Esophagus muscularis mucosa (tissue), 4 donors: ENCODE data around the gene EEF2K. TPM values are rescaled to one million over a fixed set of nuclear protein-coding genes. Genes with fewer than 3 reads are reported as not detected.

Experiments used
- DNase-seq: peaks from one replicate; pipeline ENCODE4 v3.0.0-alpha.2; 2017; ENCODE audit errors: extremely low spot score
- H3K27ac ChIP-seq, 4 donors: fragments of 200-600 bp; sonication (generic); replicated peaks in 1 of 4; 1 replicate in 3 of 4; 2 replicates in 1 of 4; pipeline ENCODE4 v1.5.1; 2016 to 2019; ENCODE audit warnings: mild to moderate bottlenecking in 1 of 4
- H3K27me3 ChIP-seq, 4 donors: fragments of 200-600 bp; sonication (generic); one replicate each; pipeline versions ENCODE4 v1.5.1 to v1.6.0; 2016 to 2019
- H3K36me3 ChIP-seq, 4 donors: fragments of 200-600 bp; sonication (generic); one replicate each; pipeline ENCODE4 v1.5.1; 2016 to 2019
- H3K4me1 ChIP-seq, 4 donors: fragments of 200-600 bp; sonication (generic); one replicate each; pipeline ENCODE4 v1.5.1; 2016 to 2019
- H3K4me3 ChIP-seq, 4 donors: fragments of 200-600 bp; sonication (generic); 1 replicate in 2 of 4; 2 replicates in 2 of 4; pipeline ENCODE4 v1.5.1; 2016 to 2019; ENCODE audit warnings: mild to moderate bottlenecking in 4 of 4, moderate library complexity in 1 of 4
- H3K9me3 ChIP-seq, 4 donors: fragments of 200-600 bp; sonication (generic); 1 replicate in 3 of 4; 2 replicates in 1 of 4; pipeline ENCODE4 v1.5.1; 2016 to 2019
- EP300 ChIP-seq: sonication (generic); formaldehyde crosslinking; IDR thresholded peaks from one replicate; pipeline ENCODE4 v1.6.1; 2017; ENCODE audit warnings: antibody characterized with exemption
- POLR2A ChIP-seq: fragments of 450-650 bp; IDR thresholded peaks from one replicate; pipeline ENCODE4 v1.6.1; 2017; ENCODE audit warnings: antibody characterized with exemption, moderate library complexity, mild to moderate bottlenecking, low read depth
- POLR2AphosphoS5 ChIP-seq, 2 donors: sonication (generic); formaldehyde crosslinking; IDR thresholded peaks; one replicate each; pipeline ENCODE4 v1.6.1; 2017; ENCODE audit warnings: antibody characterized with exemption in 2 of 2
- WGBS: methylation state at CpG from one replicate; pipeline ENCODE4 v1.1.5; 2018; 5-methylcytosine and 5-hydroxymethylcytosine counted together
- intact Hi-C: fragments of 100-400 bp; cut with DNase I; formaldehyde crosslinking; loops from one replicate; pipeline ENCODE4 v1.15.1; 2023
- total RNA-seq, 4 donors: library from RNA; depleted of rRNA; stranded (reverse); fragments of >200 nt; gene quantifications; one replicate each; pipeline versions ENCODE4 v1.1.0 to v1.2.1, GENCODE V29; 2016
- TF ChIP-seq, protein P1 (sequence below), 3 experiments: fragments of 200-600 bp in 2 of 3; fragments of 450-650 bp in 1 of 3; sonication (generic) in 2 of 3; IDR thresholded peaks; one replicate each; pipeline ENCODE4 v1.5.1; 2017 to 2019; ENCODE audit warnings: antibody characterized with exemption in 3 of 3, mild to moderate bottlenecking in 2 of 3, moderate library complexity in 1 of 3

The EEF2K gene
- total RNA-seq = 10 to 100 TPM; 18.1 to 37.7 (median 31.6) TPM

DNA sequence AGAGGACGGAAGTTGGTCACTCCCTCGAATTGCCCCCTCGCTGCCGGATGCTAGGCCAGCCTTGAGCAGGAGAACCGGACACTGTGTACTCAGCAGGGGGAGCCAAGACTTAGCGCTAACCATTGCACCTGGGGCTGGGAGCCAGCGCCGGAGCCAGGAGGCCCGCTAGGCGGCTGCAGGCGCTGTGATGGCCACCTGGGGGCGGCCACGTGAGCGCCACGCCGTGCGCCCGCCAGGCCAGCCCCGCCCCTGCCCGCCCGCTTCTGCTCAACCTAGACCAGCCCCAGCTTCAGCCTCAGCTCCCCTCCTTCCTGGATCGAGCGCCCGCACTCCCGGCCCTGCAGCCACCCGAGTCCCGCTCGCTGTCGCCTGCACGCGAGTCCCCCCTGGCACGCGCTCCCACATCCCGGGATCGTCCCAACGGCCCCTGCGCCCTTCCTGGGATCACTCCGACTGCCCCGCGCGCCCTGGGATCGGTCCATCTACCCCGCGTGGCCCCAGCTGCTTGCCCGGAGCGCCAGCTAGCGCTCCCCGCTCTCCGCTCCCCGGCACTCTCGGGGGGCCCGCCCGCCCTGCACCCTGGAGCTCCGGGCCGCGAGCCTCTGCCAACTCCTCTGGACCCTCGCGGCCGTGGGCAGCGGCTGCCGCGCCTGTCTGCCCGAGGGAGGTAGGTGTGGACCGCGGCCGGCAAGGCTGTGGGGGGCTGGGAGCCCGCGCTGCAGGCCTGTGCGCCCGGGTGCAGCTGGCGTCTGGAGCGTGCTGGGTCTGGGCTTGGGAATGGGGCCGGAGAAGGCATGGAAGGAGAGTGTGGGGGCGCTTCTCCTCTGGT is at the start of gene EEF2K:
TSS of gene EEF2K (plus strand) at position 266 of the 829 bp plus-strand sequence. CDS start 19,452 bp downstream, outside the sequence.
- intact Hi-C loops = loop anchor here (2.0 to 10.0 kb wide), 3 partner anchors 36 to 169 kb away; partner anchors contain the start of genes CDR2 and POLR3E
- Histone ChIP-seq H3K4me3 (peak within 1 kb of the TSS; percentile 89 to 98 (median 95)), H3K4me1 (peaks cover 28 to 52% (median 50%) of the 10 kb centered on the region in 4 donors), H3K9me3 (no peaks in the 10 kb centered on the region), H3K36me3 (no peaks in the 10 kb centered on the region), H3K27ac (peak within 1 kb of the TSS; percentile 89 to 97 (median 92)), H3K27me3 (no peaks in the 10 kb centered on the region)
- under 1% methylated on average over 34 of the region's 74 CpGs for WGBS
- TF ChIP-seq POLR2AphosphoS5 (IDR thresholded peaks at IDR 0.05) = peak; percentile 84 to 91
- TF ChIP-seq, protein P1, sequence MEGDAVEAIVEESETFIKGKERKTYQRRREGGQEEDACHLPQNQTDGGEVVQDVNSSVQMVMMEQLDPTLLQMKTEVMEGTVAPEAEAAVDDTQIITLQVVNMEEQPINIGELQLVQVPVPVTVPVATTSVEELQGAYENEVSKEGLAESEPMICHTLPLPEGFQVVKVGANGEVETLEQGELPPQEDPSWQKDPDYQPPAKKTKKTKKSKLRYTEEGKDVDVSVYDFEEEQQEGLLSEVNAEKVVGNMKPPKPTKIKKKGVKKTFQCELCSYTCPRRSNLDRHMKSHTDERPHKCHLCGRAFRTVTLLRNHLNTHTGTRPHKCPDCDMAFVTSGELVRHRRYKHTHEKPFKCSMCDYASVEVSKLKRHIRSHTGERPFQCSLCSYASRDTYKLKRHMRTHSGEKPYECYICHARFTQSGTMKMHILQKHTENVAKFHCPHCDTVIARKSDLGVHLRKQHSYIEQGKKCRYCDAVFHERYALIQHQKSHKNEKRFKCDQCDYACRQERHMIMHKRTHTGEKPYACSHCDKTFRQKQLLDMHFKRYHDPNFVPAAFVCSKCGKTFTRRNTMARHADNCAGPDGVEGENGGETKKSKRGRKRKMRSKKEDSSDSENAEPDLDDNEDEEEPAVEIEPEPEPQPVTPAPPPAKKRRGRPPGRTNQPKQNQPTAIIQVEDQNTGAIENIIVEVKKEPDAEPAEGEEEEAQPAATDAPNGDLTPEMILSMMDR (IDR thresholded peaks at IDR 0.05) = peak; percentile 80 to 93 (median 89)
- TF ChIP-seq POLR2A = peak; percentile 8
- TF ChIP-seq EP300 = no peak
- DNase-seq = peak; percentile 97

GRCh38 chr16:22161401-22161800 is 44.7 kb upstream of the EEF2K start:
- H3K36me3 ChIP-seq = no peaks in the 10 kb centered on the region
- TF ChIP-seq, protein P1 (IDR thresholded peaks at IDR 0.05) = no peak
- TF ChIP-seq POLR2A = no peak
- TF ChIP-seq POLR2AphosphoS5 (IDR thresholded peaks at IDR 0.05) = no peak
- peaks cover 0 to 45% (median 5%) of the 10 kb centered on the region in 4 donors for H3K27me3 ChIP-seq
- peaks cover 4 to 8% (median 7%) of the 10 kb centered on the region in 4 donors for H3K4me1 ChIP-seq
- no peak overlapping the region for H3K4me3 ChIP-seq
- no peaks in the 10 kb centered on the region for H3K9me3 ChIP-seq
- no peak overlapping the region for H3K27ac ChIP-seq
- intact Hi-C loops = no loop called here
- no peak for DNase-seq

DNA sequence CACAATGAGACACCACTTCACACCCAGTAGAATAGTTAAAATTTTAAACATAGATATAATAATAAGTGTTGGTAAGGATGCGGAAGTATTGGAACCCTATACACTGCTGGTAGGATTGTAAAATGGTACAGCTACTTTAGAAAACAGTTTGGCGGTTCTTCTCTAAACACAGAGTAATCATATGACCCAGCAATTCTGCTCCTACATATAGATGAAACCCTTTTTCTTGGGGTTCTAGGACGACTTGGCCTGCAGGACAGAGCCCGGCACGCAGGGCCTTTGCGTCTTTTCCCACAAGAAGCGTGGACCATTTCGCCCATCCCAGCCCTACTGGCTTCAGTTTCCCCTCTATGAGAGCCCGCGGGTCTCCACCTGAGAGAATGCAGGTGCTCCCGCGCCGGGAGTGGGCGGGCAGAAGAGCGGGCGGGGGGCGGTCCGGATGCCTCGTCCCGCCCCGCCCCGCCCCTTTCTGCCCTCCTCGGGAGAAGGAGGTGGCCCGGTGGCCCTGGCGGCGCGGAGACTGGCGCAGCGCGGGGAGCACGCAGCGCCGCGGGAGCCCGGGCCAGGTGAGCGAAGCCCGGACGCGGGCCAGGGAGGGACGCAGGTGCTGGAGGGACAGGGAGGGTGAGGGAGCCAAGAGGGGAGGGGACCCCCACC is 44.0 kb upstream of the EEF2K start, which contains the start of gene SDR42E2:
TSS of gene SDR42E2 (plus strand) at position 508 of the 657 bp plus-strand sequence. CDS start 3,077 bp downstream, outside the sequence.
- intact Hi-C loops = no loop called here
- H3K27ac ChIP-seq = no peak within 1 kb of the TSS
- 7% methylated on average over 28 of the region's 40 CpGs for WGBS
- peak within 1 kb of the TSS in 3 of 4 donors; percentile 8 to 27 (median 22) for H3K4me3 ChIP-seq
- peaks cover 0 to 45% (median 5%) of the 10 kb centered on the region in 4 donors for H3K27me3 ChIP-seq
- H3K4me1 ChIP-seq = peaks cover 4 to 8% (median 7%) of the 10 kb centered on the region in 4 donors
- peaks cover 0 to 3% (median 0%) of the 10 kb centered on the region in 4 donors for H3K9me3 ChIP-seq
- no peak for DNase-seq
- TF ChIP-seq, protein P1 (IDR thresholded peaks at IDR 0.05) = no peak
- TF ChIP-seq EP300 (no peak), POLR2AphosphoS5 (IDR thresholded peaks at IDR 0.05) (no peak)
- no peaks in the 10 kb centered on the region for H3K36me3 ChIP-seq

- Histone ChIP-seq H3K9me3 (peaks cover 0 to 3% (median 0%) of the 10 kb centered on the region in 4 donors), H3K27me3 (peaks cover 0 to 45% (median 5%) of the 10 kb centered on the region in 4 donors), H3K36me3 (no peaks in the 10 kb centered on the region), H3K4me1 (peaks cover 4 to 8% (median 7%) of the 10 kb centered on the region in 4 donors), H3K27ac (no peak overlapping the region), H3K4me3 (peak overlapping the region in 3 of 4 donors; percentile 8 to 27 (median 22))
- no peak for DNase-seq
- intact Hi-C loops = no loop called here
- 35% methylated on average over 13 of the region's 14 CpGs for WGBS
- no peak for TF ChIP-seq POLR2AphosphoS5 (IDR thresholded peaks at IDR 0.05)
- TF ChIP-seq EP300 = no peak
- TF ChIP-seq POLR2A = no peak
- TF ChIP-seq, protein P1 (IDR thresholded peaks at IDR 0.05) = no peak
These were observed 43.4 kb upstream of the EEF2K start for GRCh38 chr16:22162656-22163009.
